Limb (tissue), 2 donors: ENCODE results near the gene ACOX2.
A peak's percentile ranks its signal among the peaks of the same experiment; 100 is the strongest.
"Not testable (repeated sequence)": the region's sequence is repeated elsewhere in the genome, so short reads cannot be mapped to it uniquely, and the experiment has no call there.

Source experiments
- DNase-seq, 2 donors: peaks; one replicate each; pipeline ENCODE4 v3.0.0-alpha.2; 2016; ENCODE audit errors: extremely low spot score in 2 of 2

ACOX2 gene

GRCh38 chr3:58535531-58536500, 1.2 kb downstream of the ACOX2 start:
- no peak for DNase-seq

GRCh38 chr3:58534592-58535494, 2.1 kb downstream of the ACOX2 start:
- DNase-seq, result no peak

GRCh38 chr3:58532794-58533220, 4.2 kb downstream of the ACOX2 start:
- DNase-seq, result peak; percentile 57 to 77

DNA sequence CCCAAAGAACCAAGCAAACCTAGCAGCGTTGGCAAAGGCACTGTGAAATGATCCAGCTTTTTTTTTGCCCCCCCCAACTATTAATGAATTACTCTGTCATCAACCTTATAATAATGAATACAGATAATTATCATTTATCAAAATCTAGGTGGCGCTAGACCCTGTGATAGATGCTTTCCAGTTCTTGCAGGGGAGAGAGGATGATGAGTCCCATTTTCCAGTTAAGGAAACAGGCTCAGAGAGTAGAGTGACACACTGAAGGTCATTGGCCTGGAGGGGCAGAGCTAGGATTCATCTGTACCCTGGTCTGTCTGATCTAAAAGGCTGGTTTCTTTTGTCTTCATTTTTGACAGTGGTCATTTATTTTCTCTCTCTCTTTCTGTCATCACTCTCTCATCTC, 5.0 kb downstream of the ACOX2 start:
- DNase-seq, result no peak

DNA sequence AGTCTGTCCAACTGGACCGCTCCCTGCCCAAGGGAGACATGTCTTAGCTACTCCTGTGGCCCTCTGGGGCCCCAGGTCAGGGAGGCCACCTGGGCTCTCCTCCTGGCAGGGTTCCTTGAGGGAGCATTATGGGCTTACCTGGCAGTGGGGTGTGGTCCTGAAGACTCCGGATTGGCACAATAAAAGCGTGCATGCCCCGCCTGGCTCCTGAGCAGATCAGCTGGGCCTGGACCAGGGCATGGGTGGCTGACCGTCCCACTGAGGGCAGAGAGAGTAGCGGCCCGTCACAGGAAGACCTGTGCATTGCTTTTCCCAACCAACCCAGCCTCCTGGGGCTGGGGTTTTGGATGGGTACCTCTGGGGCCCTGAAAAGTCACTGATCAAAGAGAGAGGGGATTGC, 5.4 kb downstream of the ACOX2 start:
- DNase-seq, result no peak

- DNase-seq, result no peak
These were observed 6.6 kb downstream of the ACOX2 start for GRCh38 chr3:58530354-58530865.

GRCh38 chr3:58529516-58530353, 7.3 kb downstream of the ACOX2 start:
- no peak for DNase-seq

GRCh38 chr3:58528629-58529028, 8.4 kb downstream of the ACOX2 start:
- no peak for DNase-seq

GRCh38 chr3:58527440-58527839, 9.6 kb downstream of the ACOX2 start:
- not testable (repeated sequence) for DNase-seq

DNA sequence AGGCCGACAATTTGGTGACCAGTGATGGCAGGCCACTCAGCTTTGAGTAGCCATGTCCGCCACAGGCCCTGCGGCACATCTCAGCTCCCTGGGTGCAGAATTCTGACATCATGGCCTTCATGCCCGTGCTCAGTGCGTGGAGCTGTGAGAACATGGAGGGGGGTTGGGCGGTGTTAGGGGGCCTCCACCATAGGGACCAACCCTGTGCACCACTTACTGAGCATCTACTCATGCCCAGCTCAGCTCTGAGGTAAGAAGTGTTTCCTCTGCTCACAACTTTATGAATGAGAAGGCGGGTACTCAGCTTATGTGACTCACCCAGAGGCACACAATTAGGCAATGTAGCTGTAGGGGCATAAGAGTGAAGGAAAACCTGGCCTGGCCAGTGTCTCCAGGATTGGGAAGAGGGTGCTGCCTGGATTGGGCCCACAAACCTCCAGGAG, 10.5 kb downstream of the ACOX2 start:
- DNase-seq, result no peak

DNA sequence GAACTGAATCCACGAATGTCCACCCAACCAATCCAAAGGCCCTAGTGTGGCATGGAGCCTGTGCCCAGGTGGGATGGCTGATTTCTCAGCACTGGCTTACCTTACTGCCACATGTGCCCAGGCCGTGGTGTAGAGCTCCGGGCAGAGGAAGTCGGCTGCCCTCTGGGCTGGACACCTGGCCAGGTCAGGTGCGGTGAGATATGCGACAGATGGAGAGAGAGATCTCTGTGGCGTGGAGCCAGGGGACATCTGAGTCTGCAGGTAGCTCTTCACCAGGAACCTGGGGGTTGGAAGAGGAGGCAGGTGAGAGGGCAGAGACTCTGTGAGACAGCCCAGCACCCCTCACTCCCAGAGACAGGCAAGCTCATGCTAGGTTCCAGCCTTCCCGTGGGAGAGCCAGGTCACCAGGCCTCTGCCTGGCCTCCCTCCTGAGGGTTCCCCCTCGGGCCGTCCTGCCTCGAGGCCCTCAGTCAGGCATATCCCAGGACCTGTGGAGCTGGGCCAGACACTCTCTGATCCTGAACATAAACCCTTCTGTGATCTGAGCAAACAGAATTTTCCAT, 12.6 kb downstream of the ACOX2 start:
- no peak for DNase-seq

DNA sequence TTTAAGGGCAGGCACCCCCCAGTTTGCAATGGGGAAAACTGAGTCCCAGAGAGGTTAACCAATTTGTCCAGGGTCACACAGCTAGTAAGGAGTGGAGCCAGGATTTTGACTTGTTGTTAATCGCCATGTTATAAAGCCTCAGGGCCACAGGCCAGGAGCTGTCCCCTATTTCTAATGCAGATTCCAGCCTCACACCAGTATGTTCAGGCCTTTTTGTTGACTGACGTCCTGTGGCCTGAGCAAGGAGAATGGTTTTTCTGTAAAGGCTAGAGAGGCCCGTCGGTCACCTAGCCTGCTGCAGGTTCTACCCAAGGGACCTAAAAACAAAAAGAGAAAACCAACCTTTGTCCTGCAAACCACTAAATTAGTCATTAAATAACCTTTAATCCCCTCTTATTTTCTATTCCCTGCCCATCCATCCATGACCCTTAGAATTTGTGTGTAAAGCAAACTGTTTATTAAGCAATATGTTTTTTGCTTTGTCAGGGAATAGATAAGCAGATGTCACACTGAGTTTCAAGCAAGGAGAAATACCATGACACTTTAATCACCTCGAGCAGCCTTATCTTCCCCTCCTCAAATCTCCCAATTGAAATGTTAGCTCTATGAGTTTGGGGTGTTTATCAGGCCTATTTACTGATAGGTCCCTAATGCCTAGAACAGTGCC, 14.1 kb downstream of the ACOX2 start:
- DNase-seq, result no peak

DNA sequence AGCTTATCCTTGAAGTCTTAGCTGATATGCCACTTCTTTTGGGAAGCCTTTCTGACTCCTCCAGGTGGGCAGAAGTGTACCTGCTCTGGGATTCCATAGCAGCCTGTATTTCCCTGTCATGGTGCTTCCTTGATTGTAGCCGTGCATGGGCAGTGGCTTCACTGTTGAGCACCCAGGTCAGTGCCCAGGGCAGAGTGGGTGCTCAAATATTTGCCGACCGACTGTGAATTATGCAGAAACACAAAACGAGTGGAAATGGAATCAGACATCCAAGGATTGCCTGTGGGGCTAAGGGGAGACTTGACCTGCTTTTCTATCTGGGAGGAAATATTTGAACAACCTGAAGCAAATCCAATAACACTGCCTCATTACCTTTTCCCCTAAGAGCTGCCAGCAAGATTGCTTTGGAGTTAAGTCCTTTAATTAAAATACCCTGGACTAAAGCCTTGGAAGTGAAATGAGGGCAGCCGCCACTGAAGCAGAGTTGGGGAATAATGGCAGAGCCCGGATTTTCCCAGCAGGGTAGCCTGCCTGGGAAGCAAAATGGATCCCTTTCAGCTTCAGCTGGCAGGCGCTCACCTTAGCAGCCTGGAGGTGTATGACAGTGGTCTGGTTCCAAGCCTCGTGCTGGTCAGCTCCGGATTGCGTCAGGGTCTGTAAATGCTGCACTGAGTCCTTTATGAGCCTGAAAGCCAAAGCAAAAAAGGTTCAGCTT, 14.9 kb downstream of the ACOX2 start:
- DNase-seq, result no peak

GRCh38 chr3:58521336-58521670, 15.7 kb downstream of the ACOX2 start:
- DNase-seq, result no peak

DNA sequence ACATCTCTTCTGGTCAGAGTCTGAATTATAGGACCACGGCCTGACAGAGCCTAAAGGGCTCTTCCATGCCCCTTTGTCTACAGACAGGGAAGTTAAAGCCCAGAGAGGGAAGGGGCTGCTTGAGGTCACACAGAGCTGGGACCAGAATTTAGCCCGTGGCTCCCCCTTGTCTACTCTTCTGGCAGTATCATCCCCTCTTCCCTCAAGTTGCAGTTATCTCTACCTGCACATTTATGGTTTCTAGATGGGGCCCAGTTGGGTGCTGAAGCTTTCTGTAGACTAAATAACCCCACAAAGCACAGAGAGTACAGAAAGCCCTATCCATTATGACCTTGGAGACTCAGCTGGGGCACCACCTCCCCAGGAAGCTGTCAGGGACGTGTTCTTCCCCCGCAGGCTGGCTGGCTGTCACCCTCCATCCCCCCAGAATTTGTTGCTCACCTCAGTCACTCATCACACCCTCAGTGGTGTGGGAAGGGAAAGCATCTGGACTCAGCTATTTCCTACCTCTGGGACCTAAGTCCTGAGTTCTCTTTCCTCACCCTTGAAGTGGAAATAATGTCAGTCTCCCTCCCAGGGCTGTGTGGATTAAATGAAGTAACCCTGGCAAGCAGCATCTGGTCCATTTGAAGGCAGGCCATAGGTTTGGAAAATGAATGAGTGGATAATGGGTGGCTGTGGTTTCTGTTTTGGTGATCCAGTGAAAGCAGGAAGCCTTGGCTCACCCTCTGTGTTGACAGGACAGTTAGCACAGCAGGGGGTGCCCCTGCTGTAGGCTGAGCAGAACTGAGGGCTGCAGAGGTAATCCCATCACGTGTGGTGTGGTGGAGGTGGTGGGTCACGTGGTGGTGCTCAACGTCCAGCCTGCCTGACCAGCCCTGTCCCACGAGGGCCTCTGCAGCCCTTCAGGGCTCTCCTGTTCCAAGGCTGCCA, 16.3 kb downstream of the ACOX2 start:
- no peak for DNase-seq

GRCh38 chr3:58519668-58520402, 17.2 kb downstream of the ACOX2 start:
- DNase-seq, result no peak

DNA sequence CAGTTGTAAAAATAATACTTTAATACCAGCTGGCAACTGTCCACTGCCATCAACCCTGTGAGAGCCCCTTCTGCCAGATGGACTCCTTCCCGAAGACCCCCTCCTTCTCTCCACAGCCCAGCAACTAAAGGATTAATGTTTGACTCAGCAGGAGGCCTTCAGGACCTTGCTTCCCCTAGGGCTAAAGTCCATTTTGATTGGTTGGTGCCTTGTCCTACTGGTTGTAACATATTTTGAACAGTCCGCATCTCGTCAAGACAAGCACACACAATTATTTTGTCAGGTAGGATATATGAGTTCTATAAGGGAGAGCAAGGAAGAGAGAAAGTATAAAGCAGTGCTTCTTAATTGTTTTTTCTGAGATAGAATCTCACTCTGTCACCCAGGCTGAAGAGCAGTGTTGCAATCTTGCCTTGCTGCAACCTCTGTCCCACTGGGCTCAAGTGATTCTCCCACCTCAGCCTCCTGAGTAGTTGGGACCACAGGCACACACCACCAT, 18.6 kb downstream of the ACOX2 start:
- DNase-seq, result no peak

GRCh38 chr3:58514405-58514804, 22.6 kb downstream of the ACOX2 start:
- no peak for DNase-seq
